Urinary bladder (tissue), 4 donors: ENCODE measurements around the gene ANKRD13B. TPM values are rescaled to one million over a fixed set of nuclear protein-coding genes. Genes with fewer than 3 reads are reported as not detected.

Experiments used
- DNase-seq: peaks from one replicate; pipeline ENCODE4 v3.0.0-alpha.2; 2015; ENCODE audit errors: extremely low spot score
- H3K27ac ChIP-seq: one replicate; pipeline ENCODE4 v1.5.1; 2013; ENCODE audit warnings: low read depth, mild to moderate bottlenecking, moderate library complexity
- H3K36me3 ChIP-seq: one replicate; pipeline ENCODE4 v1.6.1; 2013; ENCODE audit warnings: mild to moderate bottlenecking, moderate library complexity; ENCODE audit not compliant: insufficient read depth
- H3K4me1 ChIP-seq: one replicate; pipeline ENCODE4 v1.6.1; 2013; ENCODE audit warnings: mild to moderate bottlenecking, moderate library complexity; ENCODE audit not compliant: insufficient read depth
- H3K4me3 ChIP-seq: one replicate; pipeline ENCODE4 v1.5.1; 2013; ENCODE audit warnings: low read depth, low read length
- WGBS: extraction: QIAGEN DNeasy Blood & Tissue Kit; methylation state at CpG from one replicate; pipeline ENCODE4 v1.1.7; 2013; 5-methylcytosine and 5-hydroxymethylcytosine counted together
- polyA plus RNA-seq: library from polyadenylated mRNA; stranded (reverse); fragments of 200-250 nt; gene quantifications from one replicate; pipeline ENCODE4 v1.2.3, GENCODE V29; 2013
- total RNA-seq: library from RNA; depleted of rRNA; stranded (reverse); fragments of >200 nt; gene quantifications from one replicate; pipeline ENCODE4 v1.2.3, GENCODE V29; 2014
- donor health status: healthy with polysubstance abuse.
- donor health status: healthy.

Gene ANKRD13B
- total and polyA plus RNA-seq, 2 donors: 7.7 to 13.6 TPM

GRCh38 chr17:29563816-29564215 lies 29.1 kb upstream of the ANKRD13B start:
- DNase-seq: no peak
- Histone ChIP-seq H3K4me1 (no peaks in the 10 kb centered on the region), H3K27ac (no peak overlapping the region), H3K4me3 (no peak overlapping the region), H3K36me3 (no peaks in the 10 kb centered on the region)
- WGBS: 95% methylated on average over 3 of the region's 3 CpGs

- Histone ChIP-seq H3K27ac (peak overlapping the region; percentile 0), H3K36me3 (no peaks in the 10 kb centered on the region), H3K4me3 (peak overlapping the region; percentile 56), H3K4me1 (no peaks in the 10 kb centered on the region)
- 27% methylated on average over 55 of the region's 55 CpGs for WGBS
- DNase-seq: no peak
These were observed 27.1 kb upstream of the ANKRD13B start for GRCh38 chr17:29565643-29566472.

GRCh38 chr17:29566473-29567303 lies 26.2 kb upstream of the ANKRD13B start, which contains the start of gene ABHD15:
Gene ABHD15 (minus strand): TSS chr17:29567037. CDS start chr17:29566966, 71 bp downstream.
- Histone ChIP-seq H3K4me3 (peak within 1 kb of the TSS; percentile 56), H3K36me3 (no peaks in the 10 kb centered on the region), H3K27ac (peak within 1 kb of the TSS; percentile 76), H3K4me1 (no peaks in the 10 kb centered on the region)
- DNase-seq: no peak
- WGBS: 1% methylated on average over 94 of the region's 94 CpGs

GRCh38 chr17:29567304-29567553 lies 25.7 kb upstream of the ANKRD13B start:
- WGBS: under 1% methylated on average over 27 of the region's 27 CpGs
- H3K4me1 ChIP-seq: no peaks in the 10 kb centered on the region
- peak overlapping the region; percentile 56 for H3K4me3 ChIP-seq

GRCh38 chr17:29567554-29568330 lies 25.2 kb upstream of the ANKRD13B start:
- H3K4me3 ChIP-seq: peak overlapping the region; percentile 56
- no peaks in the 10 kb centered on the region for H3K4me1 ChIP-seq
- peak overlapping the region; percentile 76 for H3K27ac ChIP-seq
- H3K36me3 ChIP-seq: no peaks in the 10 kb centered on the region
- under 1% methylated on average over 63 of the region's 63 CpGs for WGBS
- DNase-seq: no peak

More at GRCh38 chr17:29567304-29567553, 25.7 kb upstream of the ANKRD13B start:
- Histone ChIP-seq H3K27ac (peak overlapping the region; percentile 76), H3K36me3 (no peaks in the 10 kb centered on the region)
- DNase-seq: no peak

GRCh38 chr17:29568331-29569244 lies 24.3 kb upstream of the ANKRD13B start, which contains the start of gene TP53I13:
Gene TP53I13 (plus strand): TSS chr17:29568701. CDS start chr17:29568759, 58 bp downstream.
- Histone ChIP-seq H3K4me3 (peak within 1 kb of the TSS; percentile 56), H3K36me3 (no peaks in the 10 kb centered on the region), H3K4me1 (no peaks in the 10 kb centered on the region), H3K27ac (peak within 1 kb of the TSS; percentile 77)
- DNase-seq: peak; percentile 56
- WGBS: 1% methylated on average over 85 of the region's 85 CpGs

GRCh38 chr17:29569245-29569950 lies 23.5 kb upstream of the ANKRD13B start:
- no peak for DNase-seq
- Histone ChIP-seq H3K4me3 (peak overlapping the region; percentile 56), H3K36me3 (no peaks in the 10 kb centered on the region), H3K27ac (no peak overlapping the region), H3K4me1 (no peaks in the 10 kb centered on the region)
- 53% methylated on average over 14 of the region's 14 CpGs for WGBS

- Histone ChIP-seq H3K36me3 (no peaks in the 10 kb centered on the region), H3K4me1 (no peaks in the 10 kb centered on the region), H3K4me3 (no peak overlapping the region), H3K27ac (no peak overlapping the region)
- WGBS: 86% methylated on average over 7 of the region's 7 CpGs
- no peak for DNase-seq
These were observed 22.4 kb upstream of the ANKRD13B start for GRCh38 chr17:29570521-29570920.

- Histone ChIP-seq H3K27ac (no peak overlapping the region), H3K36me3 (peaks cover 3% of the 10 kb centered on the region), H3K4me3 (no peak overlapping the region), H3K4me1 (no peaks in the 10 kb centered on the region)
- WGBS: 89% methylated on average over 6 of the region's 6 CpGs
- DNase-seq: no peak
These were observed 21.4 kb upstream of the ANKRD13B start for GRCh38 chr17:29571486-29571882.

- H3K36me3 ChIP-seq: peaks cover 4% of the 10 kb centered on the region
- WGBS: 49% methylated on average over 30 of the region's 30 CpGs
- H3K4me1 ChIP-seq: no peaks in the 10 kb centered on the region
- peak overlapping the region; percentile 26 for H3K4me3 ChIP-seq
- H3K27ac ChIP-seq: no peak overlapping the region
- DNase-seq: no peak
These were observed 20.9 kb upstream of the ANKRD13B start for GRCh38 chr17:29571883-29572681.

- no peaks in the 10 kb centered on the region for H3K4me1 ChIP-seq
- peak overlapping the region; percentile 26 for H3K4me3 ChIP-seq
- 20% methylated on average over 62 of the region's 62 CpGs for WGBS
- peaks cover 4% of the 10 kb centered on the region for H3K36me3 ChIP-seq
- H3K27ac ChIP-seq: no peak overlapping the region
- DNase-seq: no peak
These were observed 20.0 kb upstream of the ANKRD13B start for GRCh38 chr17:29572691-29573557.
